GM08714 (cell line): ENCODE results near the gene TIMM29.

Source experiments
- H3K4me3 ChIP-seq: fragments of 200-500 bp; sonication (Bioruptor generic); 2 replicates; pipeline ENCODE4 v1.5.1; 2014; ENCODE audit warnings: mild to moderate bottlenecking, low read length, inconsistent platforms
- ZNF274 ChIP-seq: IDR thresholded peaks from 2 replicates; pipeline ENCODE4 v1.6.1; 2012; ENCODE audit warnings: mild to moderate bottlenecking, low read depth, low read length

TIMM29 gene

GRCh38 chr19:10976131-10976892, 47.7 kb downstream of the TIMM29 start:
- TF ChIP-seq ZNF274: no peak
- no peak overlapping the region for H3K4me3 ChIP-seq

- no peak overlapping the region for H3K4me3 ChIP-seq
- no peak for TF ChIP-seq ZNF274
These were observed 49.1 kb downstream of the TIMM29 start for GRCh38 chr19:10977742-10978092.
